C4-2B (cell line): ENCODE data around the gene WNK1.
"Not testable (repeated sequence)": the region's sequence is repeated elsewhere in the genome, so short reads cannot be mapped to it uniquely, and the experiment has no call there.

ENCODE experiments used
- H3K27ac ChIP-seq: fragments of 450-650 bp; 2 replicates; pipeline ENCODE4 v1.5.1; 2017
- ZFX ChIP-seq: fragments of 450-650 bp; IDR thresholded peaks from 2 replicates; pipeline ENCODE4 v1.6.1; 2017
- TF ChIP-seq, protein P1 (sequence below): fragments of 450-650 bp; conservative IDR thresholded peaks from 2 replicates; pipeline ENCODE4 v1.5.1; 2017; ENCODE audit warnings: mild to moderate bottlenecking

Gene WNK1

DNA sequence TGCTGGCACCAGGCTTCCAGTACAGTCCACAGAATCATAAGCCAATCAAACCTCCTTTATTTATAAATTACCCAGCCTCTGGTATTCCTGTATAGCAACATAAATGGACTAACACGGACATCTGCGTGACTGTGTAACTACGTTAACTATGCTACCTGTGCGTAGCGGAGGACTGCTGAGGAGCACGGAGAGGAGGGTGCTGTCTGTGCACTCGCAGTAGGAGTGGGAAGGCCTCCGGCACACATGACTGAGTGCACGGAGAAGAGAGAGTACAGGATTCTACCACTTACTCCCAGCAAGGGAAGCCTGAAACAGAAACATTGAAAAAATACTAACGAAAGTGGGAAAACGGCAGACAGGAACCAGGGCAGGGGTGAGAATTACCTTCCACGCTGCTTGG, 174.3 kb downstream of the WNK1 start:
- no peak overlapping the region for H3K27ac ChIP-seq
- TF ChIP-seq, protein P1, sequence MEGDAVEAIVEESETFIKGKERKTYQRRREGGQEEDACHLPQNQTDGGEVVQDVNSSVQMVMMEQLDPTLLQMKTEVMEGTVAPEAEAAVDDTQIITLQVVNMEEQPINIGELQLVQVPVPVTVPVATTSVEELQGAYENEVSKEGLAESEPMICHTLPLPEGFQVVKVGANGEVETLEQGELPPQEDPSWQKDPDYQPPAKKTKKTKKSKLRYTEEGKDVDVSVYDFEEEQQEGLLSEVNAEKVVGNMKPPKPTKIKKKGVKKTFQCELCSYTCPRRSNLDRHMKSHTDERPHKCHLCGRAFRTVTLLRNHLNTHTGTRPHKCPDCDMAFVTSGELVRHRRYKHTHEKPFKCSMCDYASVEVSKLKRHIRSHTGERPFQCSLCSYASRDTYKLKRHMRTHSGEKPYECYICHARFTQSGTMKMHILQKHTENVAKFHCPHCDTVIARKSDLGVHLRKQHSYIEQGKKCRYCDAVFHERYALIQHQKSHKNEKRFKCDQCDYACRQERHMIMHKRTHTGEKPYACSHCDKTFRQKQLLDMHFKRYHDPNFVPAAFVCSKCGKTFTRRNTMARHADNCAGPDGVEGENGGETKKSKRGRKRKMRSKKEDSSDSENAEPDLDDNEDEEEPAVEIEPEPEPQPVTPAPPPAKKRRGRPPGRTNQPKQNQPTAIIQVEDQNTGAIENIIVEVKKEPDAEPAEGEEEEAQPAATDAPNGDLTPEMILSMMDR = no peak
- no peak for TF ChIP-seq ZFX

DNA sequence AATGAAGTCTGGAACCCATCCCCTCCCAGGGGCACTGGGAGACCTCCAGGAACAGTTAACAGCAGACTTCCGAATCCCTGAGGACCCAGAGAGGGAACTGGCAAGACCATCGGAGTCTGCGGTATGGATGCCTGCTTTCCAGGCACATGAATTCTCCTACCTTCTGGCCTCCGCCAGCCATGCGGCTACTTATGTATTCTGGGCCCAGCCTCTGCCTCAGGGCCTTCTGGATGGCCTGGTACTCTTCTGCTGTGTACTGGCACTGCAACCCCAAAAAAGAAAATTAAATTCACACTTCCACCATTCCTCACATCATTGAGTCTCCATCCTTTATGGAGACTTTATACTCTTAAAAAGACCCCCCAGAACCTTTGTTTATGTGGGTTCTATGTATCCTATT, 178.7 kb downstream of the WNK1 start:
- TF ChIP-seq, protein P1 = no peak
- TF ChIP-seq ZFX = no peak
- H3K27ac ChIP-seq = no peak overlapping the region

DNA sequence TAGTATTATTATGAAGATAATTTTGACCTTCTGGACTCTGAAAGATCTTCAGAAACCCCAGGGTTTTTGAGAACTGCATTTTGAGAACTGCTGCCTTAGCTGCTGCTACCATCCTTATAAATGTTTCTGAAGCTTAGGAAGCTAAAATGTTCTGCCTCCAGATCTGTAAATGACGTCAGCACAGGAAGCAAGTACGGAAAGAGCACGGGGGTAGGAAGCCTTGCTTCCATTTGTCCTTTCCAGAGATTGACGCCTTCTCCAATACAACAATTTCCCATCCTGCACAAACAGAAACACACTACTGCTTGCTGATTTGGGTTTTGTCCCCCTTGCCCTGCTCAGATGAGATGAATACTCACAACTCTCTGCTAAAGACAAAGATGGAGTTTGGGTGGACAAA, 179.2 kb downstream of the WNK1 start:
- TF ChIP-seq, protein P1 = no peak
- TF ChIP-seq ZFX = no peak
- H3K27ac ChIP-seq = no peak overlapping the region

DNA sequence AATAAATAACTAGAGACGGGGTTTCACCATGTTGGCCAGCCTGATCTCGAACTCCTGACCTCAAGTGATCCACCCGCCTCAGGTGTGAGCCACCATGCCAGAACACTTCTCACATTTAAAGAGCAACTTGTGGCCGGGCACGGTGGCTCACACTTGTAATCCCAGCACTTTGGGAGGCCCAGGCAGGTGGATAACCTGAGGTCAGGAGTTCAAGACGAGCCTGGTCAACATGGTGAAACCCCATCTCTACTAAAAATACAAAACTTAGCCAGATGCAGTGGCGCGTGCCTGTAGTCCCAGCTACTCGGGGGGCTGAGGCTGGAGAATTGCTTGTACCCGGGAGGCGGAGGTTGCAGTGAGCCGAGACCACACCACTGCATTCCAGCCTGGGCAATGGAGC, 183.5 kb downstream of the WNK1 start:
- H3K27ac ChIP-seq = not testable (repeated sequence)

DNA sequence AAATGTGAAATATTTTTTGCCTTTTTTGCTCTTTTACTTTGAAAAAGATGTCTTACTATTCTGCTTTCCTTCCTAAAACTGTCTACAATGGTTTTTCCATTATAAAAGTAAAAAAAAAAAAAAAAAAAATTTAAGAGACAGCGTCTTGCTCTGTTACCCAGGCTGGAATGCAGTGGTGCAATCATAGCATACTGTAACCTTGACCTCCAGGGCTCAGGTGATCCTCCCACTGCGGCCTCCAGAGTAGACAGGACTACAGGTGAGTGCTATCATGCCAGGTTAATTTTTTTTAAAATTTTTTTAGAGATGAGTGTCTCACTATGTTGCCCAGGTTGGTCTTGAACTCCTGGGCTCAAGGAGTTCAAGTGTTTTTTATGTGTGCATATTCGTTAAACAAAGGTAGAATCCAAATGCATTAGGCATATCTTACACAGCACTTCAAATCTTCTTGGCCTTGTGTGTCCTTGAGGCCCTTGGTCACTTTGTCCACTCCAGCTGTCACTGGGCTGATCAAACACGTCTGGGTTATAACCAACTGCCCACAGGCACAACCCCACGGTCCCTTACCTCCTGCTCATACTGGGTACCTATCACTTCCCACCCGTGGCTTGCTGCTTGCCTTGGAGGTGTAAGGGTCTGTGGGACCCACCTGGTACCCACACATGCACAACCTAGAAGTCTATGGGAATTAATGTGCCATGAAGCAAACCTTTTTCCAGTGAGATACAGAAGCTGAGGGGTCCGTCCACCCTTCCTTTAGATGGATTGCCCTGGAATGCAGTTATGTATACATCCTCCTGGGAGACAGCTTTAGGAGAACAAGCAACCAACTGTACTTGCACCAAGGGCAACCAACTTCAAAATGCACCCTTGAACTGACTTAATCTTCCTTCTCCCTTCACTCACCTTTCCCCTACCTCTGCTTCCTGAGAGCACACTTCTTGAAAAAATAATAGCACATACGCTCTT, 184.3 kb downstream of the WNK1 start:
- H3K27ac ChIP-seq = no peak overlapping the region
- TF ChIP-seq, protein P1 = no peak
- no peak for TF ChIP-seq ZFX

DNA sequence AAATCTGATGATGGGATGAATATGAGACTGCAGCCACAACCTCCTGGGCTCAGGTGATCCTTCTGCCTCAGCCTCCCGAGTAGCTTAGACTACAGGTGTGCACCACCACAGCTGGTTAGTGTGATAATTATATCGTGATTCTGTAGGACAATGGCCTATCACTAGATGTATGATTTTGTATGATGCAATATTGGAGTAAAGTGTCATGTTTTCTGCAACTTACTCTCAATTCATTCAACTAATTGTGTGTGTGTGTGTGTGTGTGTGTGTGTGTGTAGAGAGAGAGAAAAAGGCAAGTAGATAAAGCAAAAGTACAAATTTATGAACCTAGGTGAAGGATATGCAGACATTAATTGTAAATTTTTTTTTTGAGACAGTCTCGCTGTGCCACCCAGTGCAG, 186.4 kb downstream of the WNK1 start:
- H3K27ac ChIP-seq = no peak overlapping the region
- TF ChIP-seq, protein P1 = no peak
- no peak for TF ChIP-seq ZFX

DNA sequence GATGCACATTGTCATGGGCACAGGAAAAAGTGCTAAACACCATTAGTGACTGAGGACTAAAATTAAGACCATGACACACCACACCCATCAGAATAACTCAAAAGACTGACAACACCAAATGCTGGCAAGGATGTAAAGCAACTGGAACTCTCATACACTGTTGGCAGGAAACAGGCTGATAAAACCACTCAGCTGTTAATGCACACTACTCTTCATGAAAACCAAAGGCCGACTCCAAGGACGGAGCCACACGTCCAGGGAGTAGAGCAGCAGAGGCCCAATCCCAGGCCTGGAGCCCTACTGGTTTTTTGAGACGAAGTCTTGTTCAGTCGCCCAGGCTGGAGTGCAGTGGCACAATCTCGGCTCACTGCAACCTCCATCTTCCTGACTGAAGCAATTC, 190.7 kb downstream of the WNK1 start:
- TF ChIP-seq, protein P1 = no peak
- no peak for TF ChIP-seq ZFX
- no peak overlapping the region for H3K27ac ChIP-seq

DNA sequence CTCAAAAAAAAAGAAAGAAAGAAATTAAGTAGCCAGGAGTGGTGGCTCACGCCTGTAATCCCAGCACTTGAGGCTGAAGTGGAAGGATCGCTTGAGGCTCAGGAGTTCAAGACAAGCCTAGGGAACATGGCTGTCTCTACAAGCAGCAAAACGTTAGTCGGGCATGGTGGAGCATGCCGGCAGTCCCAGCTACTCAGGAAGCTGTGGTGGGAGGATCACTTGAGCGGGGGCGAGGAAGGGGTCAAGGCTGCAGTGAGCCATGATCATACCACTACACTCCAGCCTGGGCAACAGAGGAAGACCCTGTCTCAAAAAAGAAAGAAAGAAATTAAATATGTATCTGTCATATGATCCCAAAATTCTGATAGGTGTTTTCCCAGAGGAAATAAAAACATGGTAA, 191.8 kb downstream of the WNK1 start:
- TF ChIP-seq ZFX = no peak
- TF ChIP-seq, protein P1 = no peak
- no peak overlapping the region for H3K27ac ChIP-seq
